H9 (cell line): Measurements from ENCODE around the gene ERC2. TPM values are rescaled to one million over a fixed set of nuclear protein-coding genes. Genes with fewer than 3 reads are reported as not detected.

ENCODE experiments used
- DNase-seq: peaks from one replicate; pipeline ENCODE4 v3.0.0-alpha.2; 2017
- H2AFZ ChIP-seq: one replicate; pipeline ENCODE4 v1.6.1; 2013; ENCODE audit warnings: mild to moderate bottlenecking, low read length, control low read depth, moderate library complexity
- H2AK5ac ChIP-seq: 2 replicates; pipeline ENCODE4 v1.6.1; 2013; ENCODE audit warnings: low read length, control low read depth, mixed read lengths; ENCODE audit not compliant: insufficient read length
- H2BK120ac ChIP-seq: one replicate; pipeline ENCODE4 v1.6.1; 2013; ENCODE audit warnings: low read depth, mild to moderate bottlenecking, low read length, control low read depth, inconsistent platforms; ENCODE audit not compliant: poor library complexity, severe bottlenecking
- H2BK12ac ChIP-seq: 2 replicates; pipeline ENCODE4 v1.6.1; 2013; ENCODE audit warnings: low read length, control low read depth, mixed read lengths, low read depth; ENCODE audit not compliant: insufficient read length
- H2BK15ac ChIP-seq: 2 replicates; pipeline ENCODE4 v1.6.1; 2013; ENCODE audit warnings: low read depth, low read length, control low read depth
- H2BK20ac ChIP-seq: one replicate; pipeline ENCODE4 v1.6.1; 2013; ENCODE audit warnings: low read depth, mild to moderate bottlenecking, low read length, control low read depth, inconsistent platforms; ENCODE audit not compliant: poor library complexity, severe bottlenecking
- H2BK5ac ChIP-seq: 2 replicates; pipeline ENCODE4 v1.6.1; 2013; ENCODE audit warnings: low read length, control low read depth, mixed read lengths; ENCODE audit not compliant: insufficient read length
- H3K14ac ChIP-seq: 2 replicates; pipeline ENCODE4 v1.6.1; 2013; ENCODE audit warnings: low read length, control low read depth; ENCODE audit not compliant: insufficient read depth
- H3K18ac ChIP-seq: 2 replicates; pipeline ENCODE4 v1.6.1; 2013; ENCODE audit warnings: low read depth, mild to moderate bottlenecking, mixed read lengths, low read length, control low read depth; ENCODE audit not compliant: insufficient read length
- H3K23ac ChIP-seq: 2 replicates; pipeline ENCODE4 v1.6.1; 2013; ENCODE audit warnings: low read length, control low read depth, mixed read lengths, low read depth; ENCODE audit not compliant: insufficient read length
- H3K23me2 ChIP-seq: 2 replicates; pipeline ENCODE4 v1.6.1; 2013; ENCODE audit warnings: low read depth, mild to moderate bottlenecking, mixed read lengths, low read length, control low read depth; ENCODE audit not compliant: insufficient read length, poor library complexity, severe bottlenecking
- H3K27ac ChIP-seq: 2 replicates; pipeline ENCODE4 v1.5.1; 2013; ENCODE audit warnings: low read length, control low read depth, mixed read lengths, low read depth; ENCODE audit not compliant: insufficient read length
- H3K27me3 ChIP-seq: 2 replicates; pipeline ENCODE4 v1.6.1; 2013; ENCODE audit warnings: low read length, control low read depth, inconsistent platforms; ENCODE audit not compliant: insufficient read depth
- H3K4ac ChIP-seq: 2 replicates; pipeline ENCODE4 v1.6.1; 2013; ENCODE audit warnings: low read depth, mild to moderate bottlenecking, control low read depth, inconsistent platforms, low read length, moderate library complexity
- H3K4me1 ChIP-seq: 2 replicates; pipeline ENCODE4 v1.6.1; 2013; ENCODE audit warnings: low read length, control low read depth, inconsistent platforms; ENCODE audit not compliant: insufficient read depth
- H3K4me2 ChIP-seq: 2 replicates; pipeline ENCODE4 v1.6.1; 2013; ENCODE audit warnings: low read length, control low read depth, mixed read lengths; ENCODE audit not compliant: insufficient read length, insufficient read depth
- H3K56ac ChIP-seq: 2 replicates; pipeline ENCODE4 v1.6.1; 2013; ENCODE audit warnings: low read depth, mild to moderate bottlenecking, mixed read lengths, low read length, control low read depth; ENCODE audit not compliant: insufficient read length
- H3K79me1 ChIP-seq: 2 replicates; pipeline ENCODE4 v1.6.1; 2013; ENCODE audit warnings: low read depth, mild to moderate bottlenecking, moderate library complexity, low read length, control low read depth, inconsistent platforms; ENCODE audit not compliant: insufficient read depth, poor library complexity, severe bottlenecking
- H3K79me2 ChIP-seq: 2 replicates; pipeline ENCODE4 v1.6.1; 2013; ENCODE audit warnings: low read length, control low read depth, inconsistent platforms; ENCODE audit not compliant: insufficient read depth
- H3K9ac ChIP-seq: 2 replicates; pipeline ENCODE4 v1.6.1; 2013; ENCODE audit warnings: low read length, control low read depth, mixed read lengths; ENCODE audit not compliant: insufficient read length; ENCODE audit errors: extremely low read depth
- H3K9me3 ChIP-seq: one replicate; pipeline ENCODE4 v1.6.1; 2013; ENCODE audit warnings: low read depth, low read length, inconsistent platforms; ENCODE audit not compliant: control insufficient read depth
- H3T11ph ChIP-seq: one replicate; pipeline ENCODE4 v1.6.1; 2013; ENCODE audit warnings: mild to moderate bottlenecking, low read length, control low read depth, inconsistent platforms
- H4K20me1 ChIP-seq: one replicate; pipeline ENCODE4 v1.6.1; 2013; ENCODE audit not compliant: control insufficient read depth, insufficient read length, insufficient read depth
- H4K5ac ChIP-seq: 2 replicates; pipeline ENCODE4 v1.6.1; 2013; ENCODE audit warnings: low read depth, mild to moderate bottlenecking, mixed read lengths, low read length, control low read depth; ENCODE audit not compliant: insufficient read length
- H4K8ac ChIP-seq: replicated peaks from 2 replicates; pipeline ENCODE4 v1.6.1; 2013; ENCODE audit warnings: low read length, control low read depth, mixed read lengths, low read depth; ENCODE audit not compliant: insufficient read length
- H4K91ac ChIP-seq: 2 replicates; pipeline ENCODE4 v1.6.1; 2013; ENCODE audit warnings: low read depth, mild to moderate bottlenecking, moderate library complexity, mixed read lengths, low read length, control low read depth; ENCODE audit not compliant: insufficient read length
- H3K27ac Mint-ChIP-seq, 3 experiments: 2 replicates in 2 of 3; 3 replicates in 1 of 3; pipeline ENCODE4 v1.8.0; 2020 to 2021; ENCODE audit warnings: mixed read lengths in 3 of 3, mild to moderate bottlenecking in 1 of 3, moderate library complexity in 1 of 3
- H3K27me3 Mint-ChIP-seq: 2 replicates; pipeline ENCODE4 v1.8.0; 2021; ENCODE audit warnings: low read depth, mild to moderate bottlenecking, moderate library complexity, mixed read lengths
- H3K36me3 Mint-ChIP-seq, 3 experiments: 2 replicates in 2 of 3; 3 replicates in 1 of 3; pipeline ENCODE4 v1.8.0; 2020 to 2021; ENCODE audit warnings: low read depth in 3 of 3, mixed read lengths in 3 of 3; ENCODE audit not compliant: insufficient read depth in 1 of 3
- H3K4me1 Mint-ChIP-seq, 2 experiments: 2 replicates each; pipeline ENCODE4 v1.8.0; 2020; ENCODE audit warnings: mixed read lengths in 2 of 2
- H3K4me3 Mint-ChIP-seq, 2 experiments: 2 replicates in 1 of 2; 3 replicates in 1 of 2; pipeline ENCODE4 v1.8.0; 2020 to 2021; ENCODE audit warnings: mild to moderate bottlenecking in 2 of 2, mixed read lengths in 2 of 2, moderate library complexity in 1 of 2
- H3K9me3 Mint-ChIP-seq, 2 experiments: 2 replicates in 1 of 2; 3 replicates in 1 of 2; pipeline ENCODE4 v1.8.0; 2020; ENCODE audit warnings: mild to moderate bottlenecking in 2 of 2, mixed read lengths in 2 of 2, moderate library complexity in 1 of 2
- CTCF ChIP-seq: fragments of 200-600 bp; sonication (generic); conservative IDR thresholded peaks from 3 replicates; pipeline ENCODE4 v1.8.0; 2021; ENCODE audit warnings: antibody characterized with exemption, mild to moderate bottlenecking
- WGBS: extraction: QIAGEN DNeasy Blood & Tissue Kit; methylation state at CpG from one replicate; pipeline ENCODE4 v1.1.7; 2013; ENCODE audit warnings: missing lambda C conversion rate, low lambda C conversion rate, mixed read lengths; ENCODE audit not compliant: insufficient read length; ENCODE audit errors: extremely low coverage; 5-methylcytosine and 5-hydroxymethylcytosine counted together
- total RNA-seq: library from RNA; stranded (reverse); gene quantifications from 2 replicates; pipeline ENCODE4 v1.2.1, GENCODE V29; 2021

ERC2 gene
- total RNA-seq, 1 experiment from 2014 or later: 15.4 TPM

GRCh38 chr3:55512571-55513343 lies 955.5 kb downstream of the ERC2 start:
- Histone ChIP-seq H3K27me3 (no peaks in the 10 kb centered on the region), H3K9ac (no peak overlapping the region), H3K4me2 (no peak overlapping the region), H4K8ac (no peak overlapping the region), H3K79me1 (no peaks in the 10 kb centered on the region), H3K23ac (no peak overlapping the region), H2AK5ac (no peak overlapping the region), H4K5ac (no peak overlapping the region), H3K4ac (no peak overlapping the region), H3T11ph (no peak overlapping the region), H3K56ac (no peak overlapping the region), H3K27ac (no peak overlapping the region), H4K20me1 (no peaks in the 10 kb centered on the region), H3K14ac (no peak overlapping the region), H4K91ac (no peak overlapping the region), H3K9me3 (no peaks in the 10 kb centered on the region), H2BK15ac (no peak overlapping the region), H2BK12ac (no peak overlapping the region), H2BK120ac (no peak overlapping the region), H3K79me2 (no peaks in the 10 kb centered on the region), H3K23me2 (no peaks in the 10 kb centered on the region), H3K4me1 (peaks cover 7% of the 10 kb centered on the region), H2BK20ac (no peak overlapping the region), H2AFZ (no peak overlapping the region), H3K18ac (no peak overlapping the region), H2BK5ac (no peak overlapping the region)
- Mint-ChIP-seq H3K4me3 (no peak overlapping the region), H3K27ac (peak overlapping the region; percentile 5 to 49 (median 39); a peak in 4 of 7 replicates), H3K27me3 (peaks cover 5% of the 10 kb centered on the region), H3K9me3 (no peaks in the 10 kb centered on the region), H3K4me1 (peaks cover 38 to 54% of the 10 kb centered on the region in 2 experiments), H3K36me3 (no peaks in the 10 kb centered on the region)
- no CpG with 5 or more reads among the region's 11 CpGs for WGBS
- no peak for DNase-seq
- TF ChIP-seq CTCF: no peak
